Regular cardiac myocyte (primary cell): ENCODE data around the gene PLXDC1. TPM values are rescaled to one million over a fixed set of nuclear protein-coding genes. Genes with fewer than 3 reads are reported as not detected.

Experiments
- total RNA-seq: library from RNA; depleted of rRNA; stranded (reverse); fragments of >200 nt; gene quantifications from 2 replicates; pipeline ENCODE4 v1.2.3, GENCODE V29; 2014

Gene PLXDC1
- total RNA-seq = 0.19 and 1.1 TPM in 2 replicates

GRCh38 chr17:39151150-39151942 lies at the start of gene PLXDC1:
Gene PLXDC1 (minus strand): TSS chr17:39151637. CDS start chr17:39151437, 200 bp downstream.

DNA sequence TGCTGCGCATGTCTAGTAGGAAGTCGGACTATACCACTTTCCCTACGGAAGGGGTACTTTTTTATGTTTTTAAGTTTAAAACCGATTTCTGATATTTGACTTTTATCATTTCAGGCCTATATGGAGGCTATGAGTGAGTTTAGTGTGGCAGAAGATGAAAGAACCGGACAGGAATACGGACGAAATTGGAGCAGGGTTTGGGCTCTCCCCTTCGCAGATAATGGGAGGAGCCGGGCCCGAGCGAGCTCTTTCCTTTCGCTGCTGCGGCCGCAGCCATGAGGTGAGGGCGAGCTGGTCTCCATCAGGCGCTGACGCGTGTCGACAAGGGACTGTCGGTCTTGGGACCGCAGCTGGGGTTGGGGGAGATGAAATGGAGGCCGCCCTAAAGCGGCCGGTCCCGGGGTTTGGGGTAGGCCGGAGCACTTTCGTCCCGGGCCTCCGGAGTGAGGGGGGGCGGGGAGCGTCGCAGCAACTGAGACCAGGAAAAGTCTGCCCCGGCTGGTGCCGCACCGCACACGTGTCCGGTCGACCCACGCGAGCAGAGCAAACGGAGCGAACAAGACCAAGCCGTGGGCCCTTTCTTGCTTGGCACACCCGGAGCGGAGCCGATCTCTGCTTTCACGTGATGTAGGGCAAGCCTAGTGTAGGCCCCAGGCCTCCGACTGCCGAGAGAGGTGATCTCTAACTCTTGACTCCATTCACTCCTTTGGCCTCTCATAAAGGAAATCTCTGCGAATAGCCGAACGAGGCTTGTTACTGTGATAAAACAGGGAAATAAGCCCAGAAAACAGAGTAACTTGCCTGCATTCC lies 48.8 kb upstream of the PLXDC1 start, which contains the start of gene RPL19:
Gene RPL19 (plus strand): TSS at position 214 of the 810 bp plus-strand sequence. CDS start 62 bp downstream, at position 276.

GRCh38 chr17:39197380-39198185 lies 46.1 kb upstream of the PLXDC1 start, which contains the start of gene CACNB1:
Gene CACNB1 (minus strand): TSS chr17:39197669. CDS start chr17:39197495, 174 bp downstream.

GRCh38 chr17:39165841-39166349 lies 14.5 kb upstream of the PLXDC1 start, which contains the start of gene ARL5C:
Gene ARL5C (minus strand): TSS chr17:39166161. CDS start chr17:39165760, 401 bp downstream.

Other genes starting within 250 kb of the PLXDC1 start
- gene FBXO47, start 184.2 kb downstream of the PLXDC1 start, total RNA-seq = not detected in 2 replicates
- gene ARL5C, start 14.5 kb upstream of the PLXDC1 start, total RNA-seq = 0.38 TPM in 1 of 2 replicates, not detected in the other
- gene CACNB1, start 46.0 kb upstream of the PLXDC1 start, total RNA-seq = 2.3 and 7.9 TPM in 2 replicates
- gene RPL19, start 48.6 kb upstream of the PLXDC1 start, total RNA-seq = 1,670 and 1,734 TPM in 2 replicates
- under 0.01 TPM in 2 replicates for gene STAC2, start 74.3 kb upstream of the PLXDC1 start, total RNA-seq
- 10.2 and 16.6 TPM in 2 replicates for gene FBXL20, start 250.0 kb upstream of the PLXDC1 start, total RNA-seq